ENCODE results near the gene CDH13. TPM values are rescaled to one million over a fixed set of nuclear protein-coding genes. Genes with fewer than 3 reads are reported as not detected.

CDH13 gene
- polyA plus RNA-seq, 2 of the 4 experiments (the other 2 are of a cell fraction): not detected

- H3K9me3 ChIP-seq: no peaks in the 10 kb centered on the region
- no peak overlapping the region for H3K27ac ChIP-seq
- TF ChIP-seq CHD4 (IDR thresholded peaks at IDR 0.05; ENCODE audit: borderline replicate concordance): no peak
- TF ChIP-seq HOXB13 (CRISPR knock-in tag; IDR thresholded peaks at IDR 0.05; ENCODE audit: low read depth): no peak
- no peak for TF ChIP-seq RNF2 (IDR thresholded peaks at IDR 0.05; ENCODE audit: borderline replicate concordance, low read depth)
- TF ChIP-seq E2F6 (IDR thresholded peaks at IDR 0.05; ENCODE audit: borderline replicate concordance, low read depth): no peak
- ATAC-seq: no peak
- no peak for FAIRE-seq
- no peak for DNase-seq (ENCODE audit: low read depth in 1 of 2, low spot score in 1 of 2)
- H3K4me2 ChIP-seq: no peak overlapping the region
- ChIA-PET CTCF (interaction anchor here (0.6 kb wide), 1 partner anchor 976 kb away, joined by 6 read pairs; no protein-coding TSS in a partner anchor), POLR2A (no interaction called here)
- no peak overlapping the region for H3K4me3 ChIP-seq
- WGBS (ENCODE audit: missing lambda C conversion rate): 5% methylated on average over 7 of the region's 7 CpGs
- no peaks in the 10 kb centered on the region for H3K4me1 ChIP-seq
Observed at GRCh38 chr16:82788225-82788624, 161.5 kb downstream of the CDH13 start.

DNA sequence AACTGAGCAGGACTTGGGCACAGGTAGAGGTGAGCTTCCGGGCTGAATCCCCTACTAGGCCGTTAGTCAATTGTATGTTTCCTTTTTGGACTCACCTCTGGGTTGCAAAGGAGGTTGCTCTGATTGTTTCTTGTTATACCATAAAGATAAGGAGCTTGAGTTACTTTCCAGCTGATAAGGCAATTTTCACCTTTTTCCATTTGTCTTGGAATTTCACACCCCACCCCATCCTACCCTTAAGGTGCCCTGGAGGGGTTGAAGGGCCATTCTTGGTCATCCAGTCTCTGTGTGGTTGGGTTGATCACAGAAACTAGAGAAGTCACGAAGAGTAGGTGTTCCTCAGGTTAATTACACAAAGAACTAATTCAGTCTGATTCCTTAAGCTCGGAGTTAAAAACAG, 162.2 kb downstream of the CDH13 start:
- DNase-seq (ENCODE audit: low read depth in 1 of 2, low spot score in 1 of 2): no peak
- Histone ChIP-seq H3K9me3 (no peaks in the 10 kb centered on the region), H3K4me2 (no peak overlapping the region), H3K4me3 (no peak overlapping the region), H3K27ac (no peak overlapping the region), H3K4me1 (no peaks in the 10 kb centered on the region)
- TF ChIP-seq POLR2AphosphoS2 (conservative IDR thresholded peaks at IDR 0.05; ENCODE audit: low read length) (no peak), CHD4 (IDR thresholded peaks at IDR 0.05; ENCODE audit: borderline replicate concordance) (no peak), MAFK (IDR thresholded peaks at IDR 0.05; ENCODE audit: partially characterized antibody) (peak; percentile 9)
- FAIRE-seq: no peak
- ChIA-PET CTCF (interaction anchor here (0.7 kb wide), 1 partner anchor 9 kb away, joined by 3 read pairs; no protein-coding TSS in a partner anchor), POLR2A (no interaction called here)
- 0% methylated on average over 4 of the region's 4 CpGs for WGBS (ENCODE audit: missing lambda C conversion rate)
- ATAC-seq: no peak

GRCh38 chr16:82792693-82793092, 165.9 kb downstream of the CDH13 start:
- FAIRE-seq: no peak
- ChIA-PET POLR2A (no interaction called here), CTCF (no interaction called here)
- ATAC-seq: no peak
- H3K4me1 ChIP-seq: no peaks in the 10 kb centered on the region
- H3K4me2 ChIP-seq: no peak overlapping the region
- 7% methylated on average over 6 of the region's 6 CpGs for WGBS (ENCODE audit: missing lambda C conversion rate)
- H3K27ac ChIP-seq: no peak overlapping the region
- no peak overlapping the region for H3K4me3 ChIP-seq
- TF ChIP-seq, protein P1, sequence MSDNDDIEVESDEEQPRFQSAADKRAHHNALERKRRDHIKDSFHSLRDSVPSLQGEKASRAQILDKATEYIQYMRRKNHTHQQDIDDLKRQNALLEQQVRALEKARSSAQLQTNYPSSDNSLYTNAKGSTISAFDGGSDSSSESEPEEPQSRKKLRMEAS (IDR thresholded peaks at IDR 0.05): no peak
- TF ChIP-seq, protein P2, sequence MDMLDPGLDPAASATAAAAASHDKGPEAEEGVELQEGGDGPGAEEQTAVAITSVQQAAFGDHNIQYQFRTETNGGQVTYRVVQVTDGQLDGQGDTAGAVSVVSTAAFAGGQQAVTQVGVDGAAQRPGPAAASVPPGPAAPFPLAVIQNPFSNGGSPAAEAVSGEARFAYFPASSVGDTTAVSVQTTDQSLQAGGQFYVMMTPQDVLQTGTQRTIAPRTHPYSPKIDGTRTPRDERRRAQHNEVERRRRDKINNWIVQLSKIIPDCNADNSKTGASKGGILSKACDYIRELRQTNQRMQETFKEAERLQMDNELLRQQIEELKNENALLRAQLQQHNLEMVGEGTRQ (IDR thresholded peaks at IDR 0.05): no peak
- no peak for DNase-seq (ENCODE audit: low read depth in 1 of 2, low spot score in 1 of 2)
- no peaks in the 10 kb centered on the region for H3K9me3 ChIP-seq

DNA sequence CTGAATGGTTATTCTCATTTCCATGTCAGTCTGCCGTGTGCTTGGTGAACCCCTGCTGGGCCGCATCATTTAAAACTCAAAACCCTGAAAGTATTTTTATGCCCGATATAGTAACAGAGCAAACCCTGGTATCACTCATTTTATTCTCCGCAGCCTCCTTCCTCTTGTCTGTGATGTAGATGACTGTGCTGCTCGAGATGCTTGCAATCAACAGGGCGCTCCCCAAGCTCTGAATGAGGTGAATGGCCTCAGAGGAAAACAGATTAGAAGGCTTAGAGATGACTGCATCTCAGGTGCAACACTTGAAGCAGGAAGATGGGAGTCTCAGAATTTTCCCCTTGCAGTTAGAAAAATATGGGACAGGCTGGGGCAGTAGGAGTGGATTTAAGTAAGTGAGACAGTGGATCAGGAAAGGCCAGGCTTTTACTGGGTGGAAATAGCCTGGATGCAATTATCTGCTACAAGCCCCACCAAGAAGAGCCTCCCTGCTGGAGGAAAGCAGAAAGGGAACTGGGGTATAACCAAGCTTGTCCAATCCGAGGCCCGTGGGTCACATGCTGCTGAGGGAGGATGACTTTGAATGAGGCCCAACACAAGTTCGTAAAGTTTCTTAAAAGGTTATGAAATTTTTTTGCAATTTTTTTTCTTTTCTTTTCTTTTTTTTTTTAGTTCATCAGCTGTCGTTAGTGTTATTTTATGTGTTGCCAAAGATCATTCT, 166.9 kb downstream of the CDH13 start:
- ChIA-PET POLR2A (no interaction called here), CTCF (no interaction called here)
- ATAC-seq (no peak), FAIRE-seq (no peak), DNase-seq (ENCODE audit: low read depth in 1 of 2, low spot score in 1 of 2) (no peak)
- Histone ChIP-seq H3K9me3 (no peaks in the 10 kb centered on the region), H3K27ac (no peak overlapping the region), H3K4me1 (no peaks in the 10 kb centered on the region), H3K4me3 (no peak overlapping the region), H3K4me2 (no peak overlapping the region)
- WGBS (ENCODE audit: missing lambda C conversion rate): 15% methylated on average over 10 of the region's 10 CpGs
- TF ChIP-seq, protein P3, sequence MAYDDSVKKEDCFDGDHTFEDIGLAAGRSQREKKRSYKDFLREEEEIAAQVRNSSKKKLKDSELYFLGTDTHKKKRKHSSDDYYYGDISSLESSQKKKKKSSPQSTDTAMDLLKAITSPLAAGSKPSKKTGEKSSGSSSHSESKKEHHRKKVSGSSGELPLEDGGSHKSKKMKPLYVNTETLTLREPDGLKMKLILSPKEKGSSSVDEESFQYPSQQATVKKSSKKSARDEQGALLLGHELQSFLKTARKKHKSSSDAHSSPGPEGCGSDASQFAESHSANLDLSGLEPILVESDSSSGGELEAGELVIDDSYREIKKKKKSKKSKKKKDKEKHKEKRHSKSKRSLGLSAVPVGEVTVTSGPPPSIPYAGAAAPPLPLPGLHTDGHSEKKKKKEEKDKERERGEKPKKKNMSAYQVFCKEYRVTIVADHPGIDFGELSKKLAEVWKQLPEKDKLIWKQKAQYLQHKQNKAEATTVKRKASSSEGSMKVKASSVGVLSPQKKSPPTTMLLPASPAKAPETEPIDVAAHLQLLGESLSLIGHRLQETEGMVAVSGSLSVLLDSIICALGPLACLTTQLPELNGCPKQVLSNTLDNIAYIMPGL (CRISPR knock-in tag; IDR thresholded peaks at IDR 0.05; ENCODE audit: borderline replicate concordance): no peak
- TF ChIP-seq HOXB5 (CRISPR knock-in tag; IDR thresholded peaks at IDR 0.05) (no peak), RCOR1 (IDR thresholded peaks at IDR 0.05; ENCODE audit: low read depth, low read length) (no peak), SREBF2 (IDR thresholded peaks at IDR 0.05) (no peak), FOSL2 (IDR thresholded peaks at IDR 0.05) (no peak), FOSL2 (CRISPR knock-in tag; IDR thresholded peaks at IDR 0.05) (no peak), PBX3 (IDR thresholded peaks at IDR 0.05) (no peak), ZNF302 (CRISPR knock-in tag; IDR thresholded peaks at IDR 0.05) (no peak), JUNB (IDR thresholded peaks at IDR 0.05) (no peak), NPAS2 (CRISPR knock-in tag; IDR thresholded peaks at IDR 0.05; ENCODE audit: borderline replicate concordance) (no peak), HEYL (CRISPR knock-in tag; IDR thresholded peaks at IDR 0.05) (no peak), TFCP2L1 (CRISPR knock-in tag; IDR thresholded peaks at IDR 0.05) (no peak), HOXB13 (CRISPR knock-in tag; IDR thresholded peaks at IDR 0.05; ENCODE audit: low read depth) (no peak), CEBPB (IDR thresholded peaks at IDR 0.05) (no peak)
- TF ChIP-seq, protein P4, sequence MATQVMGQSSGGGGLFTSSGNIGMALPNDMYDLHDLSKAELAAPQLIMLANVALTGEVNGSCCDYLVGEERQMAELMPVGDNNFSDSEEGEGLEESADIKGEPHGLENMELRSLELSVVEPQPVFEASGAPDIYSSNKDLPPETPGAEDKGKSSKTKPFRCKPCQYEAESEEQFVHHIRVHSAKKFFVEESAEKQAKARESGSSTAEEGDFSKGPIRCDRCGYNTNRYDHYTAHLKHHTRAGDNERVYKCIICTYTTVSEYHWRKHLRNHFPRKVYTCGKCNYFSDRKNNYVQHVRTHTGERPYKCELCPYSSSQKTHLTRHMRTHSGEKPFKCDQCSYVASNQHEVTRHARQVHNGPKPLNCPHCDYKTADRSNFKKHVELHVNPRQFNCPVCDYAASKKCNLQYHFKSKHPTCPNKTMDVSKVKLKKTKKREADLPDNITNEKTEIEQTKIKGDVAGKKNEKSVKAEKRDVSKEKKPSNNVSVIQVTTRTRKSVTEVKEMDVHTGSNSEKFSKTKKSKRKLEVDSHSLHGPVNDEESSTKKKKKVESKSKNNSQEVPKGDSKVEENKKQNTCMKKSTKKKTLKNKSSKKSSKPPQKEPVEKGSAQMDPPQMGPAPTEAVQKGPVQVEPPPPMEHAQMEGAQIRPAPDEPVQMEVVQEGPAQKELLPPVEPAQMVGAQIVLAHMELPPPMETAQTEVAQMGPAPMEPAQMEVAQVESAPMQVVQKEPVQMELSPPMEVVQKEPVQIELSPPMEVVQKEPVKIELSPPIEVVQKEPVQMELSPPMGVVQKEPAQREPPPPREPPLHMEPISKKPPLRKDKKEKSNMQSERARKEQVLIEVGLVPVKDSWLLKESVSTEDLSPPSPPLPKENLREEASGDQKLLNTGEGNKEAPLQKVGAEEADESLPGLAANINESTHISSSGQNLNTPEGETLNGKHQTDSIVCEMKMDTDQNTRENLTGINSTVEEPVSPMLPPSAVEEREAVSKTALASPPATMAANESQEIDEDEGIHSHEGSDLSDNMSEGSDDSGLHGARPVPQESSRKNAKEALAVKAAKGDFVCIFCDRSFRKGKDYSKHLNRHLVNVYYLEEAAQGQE (IDR thresholded peaks at IDR 0.05): no peak
